Measurements from ENCODE around the gene ADGRF1.

Gene ADGRF1

DNA sequence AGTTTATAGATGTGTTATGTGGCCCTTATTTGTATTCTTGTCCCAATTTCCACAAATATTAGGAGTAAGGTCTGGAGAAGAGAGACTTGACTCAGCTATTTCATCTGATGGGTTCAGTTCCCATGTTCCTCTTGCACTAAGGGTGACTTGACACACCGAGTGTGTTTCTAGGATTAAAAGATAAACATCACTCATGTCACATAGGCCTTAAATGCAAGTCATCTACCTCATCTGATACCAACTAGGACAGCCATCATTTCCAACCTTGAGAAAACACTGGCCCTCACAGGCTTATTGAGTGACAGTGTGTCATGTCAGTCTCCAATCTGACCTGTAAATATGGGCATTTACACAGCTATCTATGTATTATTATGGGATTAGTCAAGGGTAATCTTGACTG is 67.3 kb downstream of the ADGRF1 start:
- DNase-seq, result no peak

- no peak for DNase-seq
Measured at GRCh38 chr6:46973029-46973428, 69.1 kb downstream of the ADGRF1 start.

DNA sequence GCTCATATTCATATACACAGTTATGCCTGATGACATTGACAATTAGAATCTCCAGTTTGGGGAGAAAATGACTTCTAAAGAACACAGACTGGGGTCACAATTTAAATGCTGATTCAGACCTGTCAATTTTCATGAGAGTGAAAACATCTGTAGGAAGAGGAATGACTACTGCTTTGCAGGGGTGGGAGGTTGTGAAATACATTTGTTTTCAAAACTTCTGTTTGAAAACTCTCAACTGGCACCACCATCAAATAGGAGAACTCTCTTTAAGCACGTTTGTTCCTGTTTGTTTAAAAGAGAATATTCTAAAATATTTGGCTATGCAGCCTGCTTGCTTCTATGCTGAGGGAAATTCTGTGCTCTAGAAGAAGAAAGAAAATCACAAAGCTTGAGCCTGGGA is 69.6 kb downstream of the ADGRF1 start:
- no peak for DNase-seq

DNA sequence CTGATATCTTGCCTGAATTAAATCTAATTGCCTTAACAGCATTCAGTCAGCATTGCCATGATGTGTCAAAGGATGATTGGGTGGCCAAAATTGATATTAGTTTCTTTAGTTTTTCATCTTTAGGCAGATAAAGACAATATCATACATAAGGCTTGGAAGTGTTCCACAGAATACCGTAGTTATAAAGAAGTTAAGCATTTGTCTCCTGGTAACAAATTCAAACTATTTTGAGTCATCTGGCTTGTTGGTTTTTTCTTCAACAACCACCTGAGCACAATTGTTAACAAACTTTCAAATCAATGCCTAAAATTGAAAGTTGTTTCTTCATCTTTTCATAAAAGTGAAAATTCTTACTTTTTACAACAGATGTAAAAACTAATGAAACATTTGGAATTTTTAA is 72.9 kb downstream of the ADGRF1 start:
- DNase-seq, result no peak

- no peak for DNase-seq
Measured at GRCh38 chr6:46967826-46968349, 74.2 kb downstream of the ADGRF1 start.

DNA sequence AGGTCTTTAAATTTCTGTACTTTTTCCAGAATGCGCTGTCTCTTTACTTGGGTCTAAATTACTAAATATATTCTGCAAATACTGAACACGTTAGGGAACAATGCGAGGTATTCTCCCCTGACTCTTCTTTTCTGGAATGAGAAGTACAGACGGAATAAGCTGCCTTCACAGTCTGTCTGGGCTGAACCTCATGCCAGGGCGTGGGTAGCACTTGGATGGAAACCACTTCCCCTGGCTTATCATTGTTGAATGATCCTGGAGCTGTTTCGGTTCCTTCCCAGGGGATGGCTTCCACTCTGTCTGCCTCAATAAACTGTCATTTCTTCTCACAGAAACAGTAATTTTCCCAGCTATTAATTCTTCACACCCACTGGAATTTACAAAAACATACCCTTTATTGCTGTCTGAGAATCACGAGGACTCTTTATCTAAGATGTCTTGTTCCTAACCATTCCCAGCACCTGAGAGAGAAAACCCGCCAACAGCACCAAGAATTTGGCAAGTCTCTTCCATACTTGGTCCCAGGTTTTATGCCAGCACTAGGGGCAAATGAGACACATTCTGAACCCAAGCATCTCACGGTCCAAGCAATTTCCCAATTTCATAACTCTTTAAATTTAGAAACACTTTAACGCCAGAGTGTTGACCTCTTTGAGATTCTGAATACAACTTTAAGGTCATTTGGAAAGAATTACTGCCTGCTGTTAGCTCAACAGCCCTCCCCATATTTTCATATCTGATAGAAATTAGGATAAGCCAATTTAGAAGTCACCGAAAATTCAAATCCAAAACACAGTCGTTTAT is 77.2 kb downstream of the ADGRF1 start:
- DNase-seq, result no peak

- no peak for DNase-seq
Measured at GRCh38 chr6:46963626-46964025, 78.5 kb downstream of the ADGRF1 start.

DNA sequence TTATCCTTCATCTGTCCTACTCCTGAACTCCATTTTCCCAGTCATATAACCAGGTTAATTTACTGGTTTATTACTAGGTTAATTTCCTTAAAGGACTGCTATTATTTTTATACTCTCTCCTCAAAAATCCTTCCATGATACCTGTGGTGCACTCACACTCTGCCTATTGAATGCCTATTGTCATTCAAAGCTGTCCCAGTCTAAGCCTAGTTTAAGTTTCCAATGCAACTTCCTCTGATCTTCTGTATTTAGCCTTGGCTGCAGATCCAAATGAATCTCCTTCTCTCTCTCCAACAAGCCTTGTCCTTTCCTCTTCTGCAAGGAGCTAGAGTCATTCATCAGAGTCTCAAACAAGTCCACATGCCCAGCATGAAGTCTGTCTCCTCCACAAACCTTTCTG is 79.1 kb downstream of the ADGRF1 start:
- no peak for DNase-seq

DNA sequence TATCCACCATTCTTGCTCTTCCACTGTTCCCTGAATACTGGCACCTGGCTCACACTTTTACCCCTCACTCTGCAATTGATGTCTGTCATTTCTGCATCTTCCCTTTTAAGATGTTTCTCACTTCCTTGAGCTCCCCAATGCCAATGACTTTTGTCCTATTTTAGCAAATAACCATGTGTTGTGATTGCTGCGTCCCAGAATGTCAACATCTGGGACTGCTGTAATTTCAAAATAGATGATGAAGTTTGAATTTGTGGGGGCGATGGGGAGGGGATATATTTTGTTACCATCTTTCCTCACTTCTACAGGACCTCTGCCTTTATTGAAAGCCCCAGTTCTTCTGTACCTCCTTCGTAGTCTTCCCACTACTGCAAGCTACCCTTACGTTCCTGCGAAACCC is 80.4 kb downstream of the ADGRF1 start:
- no peak for DNase-seq

DNA sequence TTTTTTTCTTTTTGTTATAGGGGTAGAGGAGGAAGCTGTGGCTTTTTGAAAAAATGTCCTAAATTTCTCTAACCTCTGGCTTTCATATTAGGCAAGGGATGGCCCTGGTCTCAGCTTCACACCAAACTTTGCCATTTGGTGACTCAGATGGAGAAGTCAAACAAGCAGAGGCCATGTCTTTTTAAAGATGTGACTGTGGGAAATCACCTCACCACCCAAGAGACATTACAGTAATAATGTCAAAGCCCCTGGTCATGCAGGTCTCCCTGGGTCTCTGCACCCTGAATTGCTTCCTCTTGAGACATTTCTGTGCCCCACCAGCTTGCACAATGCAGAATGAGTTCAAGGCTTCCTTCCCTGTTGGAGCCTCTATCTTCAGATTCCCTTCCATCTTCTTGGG is 80.9 kb downstream of the ADGRF1 start:
- DNase-seq, result no peak

DNA sequence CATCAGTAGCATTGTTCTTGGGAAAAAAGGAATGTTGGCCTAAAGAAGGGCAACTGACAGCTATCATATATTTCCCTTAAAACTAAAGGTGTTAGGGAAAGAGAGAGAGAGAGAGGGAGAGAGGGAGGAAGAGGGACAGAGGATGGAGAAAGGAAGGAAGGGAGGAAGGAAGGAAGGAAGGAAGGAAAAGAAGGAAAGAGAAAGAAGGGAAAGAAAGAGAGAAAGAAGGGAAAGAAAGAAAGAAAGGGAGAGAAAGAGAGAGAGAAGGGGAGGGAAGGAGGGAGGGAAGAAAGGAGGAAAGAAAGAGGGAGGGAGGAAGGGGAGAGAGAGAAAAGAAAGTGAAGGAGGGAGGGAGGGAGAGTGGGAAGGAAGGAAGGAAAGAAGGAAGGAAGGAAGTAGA is 82.7 kb downstream of the ADGRF1 start:
- DNase-seq, result no peak

DNA sequence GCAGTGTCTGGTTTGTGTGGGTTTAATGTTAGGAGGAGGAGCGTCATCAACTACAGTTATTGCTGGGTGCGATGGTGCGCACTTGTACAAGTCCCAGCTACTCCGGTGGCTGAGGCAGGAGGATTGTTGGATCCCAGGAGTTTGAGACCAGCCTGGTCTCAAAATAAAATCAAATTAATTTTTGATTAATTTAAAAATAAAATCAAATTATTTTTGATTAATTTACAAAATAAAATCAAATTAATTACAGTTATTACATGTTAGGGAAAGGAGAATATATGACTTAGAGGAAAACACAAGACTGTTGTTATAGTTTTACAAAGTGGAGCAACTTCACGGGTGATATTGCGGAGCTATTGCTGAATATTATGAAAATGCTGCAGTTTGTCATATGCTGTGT is 85.7 kb downstream of the ADGRF1 start:
- no peak for DNase-seq

DNA sequence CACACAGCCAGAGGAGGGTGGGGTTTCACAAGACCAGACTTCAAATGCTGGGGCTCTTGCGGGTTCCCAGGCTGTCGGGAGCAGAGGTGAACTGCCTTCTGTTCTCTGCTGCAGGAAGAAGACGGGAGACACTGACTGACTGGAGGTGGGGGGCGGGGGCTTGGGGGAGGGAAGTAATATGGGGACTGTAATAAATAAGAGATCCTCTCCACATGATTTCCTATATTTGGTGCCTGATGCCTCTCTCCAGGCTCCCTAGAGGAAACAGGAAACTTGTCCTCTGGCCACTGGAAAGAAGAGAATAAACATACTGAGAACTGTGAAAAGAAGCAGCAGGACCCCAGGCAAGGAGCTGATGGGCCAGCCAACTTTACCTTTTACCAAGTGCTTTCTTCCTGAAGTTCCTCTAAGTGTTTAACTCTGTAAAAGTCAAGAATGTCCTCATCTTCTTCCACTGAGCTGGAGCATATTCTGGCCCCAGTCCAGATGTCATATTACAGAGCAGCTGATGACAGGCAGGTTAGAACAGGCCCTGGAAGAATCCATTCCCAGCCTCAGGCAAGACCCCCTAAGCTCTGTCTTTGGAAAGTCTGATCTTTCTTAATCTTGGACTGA is 87.2 kb downstream of the ADGRF1 start:
- no peak for DNase-seq

- no peak for DNase-seq
Measured at GRCh38 chr6:46953921-46954320, 88.2 kb downstream of the ADGRF1 start.

DNA sequence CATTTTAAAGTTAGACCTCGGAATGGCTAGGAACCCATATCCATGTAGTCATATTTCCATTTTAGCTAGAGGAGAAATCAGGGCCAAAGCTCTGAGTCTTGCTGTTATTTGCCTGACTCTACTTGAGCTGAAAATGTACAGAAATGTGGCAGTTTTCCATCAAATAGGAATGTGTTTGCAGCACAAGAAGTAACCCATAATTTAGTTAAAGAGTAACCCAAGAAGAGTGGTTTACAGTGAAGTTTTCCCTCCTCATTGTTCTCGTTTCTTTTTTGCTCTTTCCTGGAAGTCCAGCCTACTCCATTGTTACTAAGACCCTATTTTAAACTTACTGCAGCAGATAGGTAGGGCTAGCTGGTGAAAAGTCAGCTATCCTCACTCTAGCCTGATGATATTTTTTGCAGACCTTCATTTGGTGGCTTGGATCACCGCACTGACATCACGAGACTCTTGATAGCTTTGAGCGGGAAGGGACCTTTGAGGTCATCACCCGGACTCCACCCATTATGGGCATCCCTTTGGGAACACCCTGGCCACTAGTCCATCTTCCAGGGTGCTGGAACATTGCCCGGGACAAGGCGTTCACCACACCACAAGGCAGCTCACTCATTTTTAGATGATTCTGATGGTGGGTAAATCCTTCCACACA is 92.4 kb downstream of the ADGRF1 start:
- peak; percentile 49 for DNase-seq

DNA sequence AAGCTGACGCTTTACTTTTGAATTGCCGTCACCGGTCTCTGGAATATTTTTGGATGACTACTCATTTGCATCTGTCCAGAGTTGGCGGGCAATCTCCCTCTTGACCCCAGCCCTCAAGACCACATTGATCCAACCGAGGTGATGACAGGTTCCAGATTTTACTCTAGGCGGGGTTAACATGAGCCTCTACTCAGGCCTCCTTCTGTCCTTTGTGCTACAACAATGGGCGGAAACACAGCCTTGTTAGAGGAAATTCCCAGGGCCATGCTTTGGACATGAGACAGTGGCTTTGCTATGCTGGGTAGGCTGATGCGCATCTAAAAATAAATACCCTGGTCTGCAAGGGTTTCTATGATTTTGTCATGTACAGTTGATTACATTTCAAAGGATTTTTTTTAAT is 93.4 kb downstream of the ADGRF1 start:
- DNase-seq, result peak; percentile 45

Data from right hindlimb (tissue), 1 donor.